HG03378 (cell line): ENCODE results near the gene PARN.
A peak's percentile ranks its signal among the peaks of the same experiment; 100 is the strongest.
"Not testable (repeated sequence)": the region's sequence is repeated elsewhere in the genome, so short reads cannot be mapped to it uniquely, and the experiment has no call there.

Experiments used
- ATAC-seq: cut with Tn5 transposase; IDR thresholded peaks from one replicate; pipeline ENCODE4 v1.9.1; 2021; ENCODE audit warnings: mild to moderate bottlenecking, moderate library complexity; ENCODE audit not compliant: unreplicated experiment

The PARN gene

DNA sequence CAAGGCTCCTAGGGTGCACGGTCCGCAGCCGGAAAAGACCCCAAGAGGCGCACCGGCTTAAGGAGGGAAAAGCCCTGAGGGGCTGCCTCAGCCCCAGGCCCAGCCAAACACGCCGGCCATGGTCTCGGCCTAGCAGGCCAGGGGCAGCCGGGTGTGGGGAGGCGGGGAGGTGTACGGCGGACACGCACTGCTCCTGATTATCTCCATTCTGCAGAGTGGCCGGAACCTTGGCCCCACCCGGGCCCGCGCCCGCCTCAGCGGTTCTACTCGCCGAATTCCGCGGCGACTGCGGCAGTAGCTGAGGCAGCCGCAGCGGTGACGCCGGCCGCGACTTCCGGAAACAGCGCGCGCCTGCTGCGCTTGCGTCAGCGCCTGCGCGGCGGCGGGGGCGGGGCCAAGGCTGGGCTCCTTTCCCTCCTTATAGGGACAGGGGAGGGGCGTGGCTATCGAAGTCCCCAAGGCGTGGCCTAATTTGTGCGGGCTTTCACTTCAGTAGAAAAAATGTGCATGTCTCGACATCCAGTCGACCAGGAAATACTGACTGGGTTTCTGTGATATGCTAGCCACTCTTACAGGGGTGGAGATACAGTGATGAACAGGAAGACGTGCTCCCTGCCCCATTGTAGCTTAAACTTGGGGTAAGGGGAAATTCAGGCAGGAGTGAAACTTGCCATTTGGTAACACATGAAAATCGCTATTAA, at the start of gene PARN:
Gene PARN (minus strand): TSS at position 342 of the 701 bp plus-strand sequence. CDS start 135 bp downstream, at position 207.
- ATAC-seq = peak; percentile 35

DNA sequence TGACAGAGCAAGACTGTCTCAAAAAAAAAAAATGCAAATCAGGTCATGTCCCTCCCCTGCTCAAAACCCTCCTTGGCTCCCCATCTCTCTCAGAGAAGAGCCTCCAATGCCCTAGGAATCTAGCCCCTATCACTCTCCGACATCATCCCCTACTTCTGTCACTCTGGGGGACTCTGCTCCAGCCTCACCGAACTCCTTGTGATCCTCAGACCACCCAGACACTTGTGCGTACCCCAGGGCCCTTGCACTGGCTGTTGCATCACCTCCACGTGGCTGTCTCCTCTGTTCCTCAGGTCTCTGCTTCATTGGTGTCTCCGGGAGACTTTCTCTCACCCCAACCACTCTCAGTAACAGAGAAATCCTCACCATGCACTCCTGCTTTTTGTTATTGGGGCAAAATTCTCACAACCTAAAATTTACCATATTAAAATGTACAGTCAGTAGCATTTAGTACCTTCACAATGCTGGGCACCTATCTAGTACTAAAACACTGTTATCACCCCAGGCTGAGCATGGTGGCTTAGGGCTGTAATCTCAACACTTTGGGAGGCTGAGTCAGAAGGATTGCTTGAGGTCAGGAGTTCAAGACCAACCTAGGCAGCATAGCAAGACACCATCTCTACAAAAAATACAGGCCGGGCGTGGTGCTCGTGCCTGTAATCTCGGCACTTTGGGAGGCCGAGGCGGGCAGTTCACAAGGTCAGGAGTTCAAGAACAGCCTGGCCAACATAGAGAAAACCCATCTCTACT, 48.9 kb upstream of the PARN start:
- ATAC-seq = no peak

GRCh38 chr16:14677627-14678026, 47.6 kb upstream of the PARN start:
- ATAC-seq = no peak

DNA sequence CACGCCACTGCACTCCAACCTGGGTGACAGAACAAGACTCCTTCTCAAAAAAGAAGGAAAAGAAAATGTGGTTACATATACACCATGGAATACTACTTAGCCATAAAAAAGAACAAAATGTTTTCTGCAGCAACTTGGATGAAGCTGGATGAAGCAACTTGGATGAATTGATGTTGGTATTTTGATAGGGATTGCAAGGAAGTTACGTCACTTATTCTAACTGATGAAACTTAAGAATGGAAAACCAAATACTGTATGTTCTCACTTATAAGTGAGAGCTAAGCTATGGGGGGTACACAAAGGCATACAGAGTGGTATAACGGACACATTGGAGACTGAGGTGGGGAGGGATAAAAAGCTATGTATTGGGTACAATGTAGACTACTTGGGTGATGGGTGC, 46.6 kb upstream of the PARN start:
- no peak for ATAC-seq

DNA sequence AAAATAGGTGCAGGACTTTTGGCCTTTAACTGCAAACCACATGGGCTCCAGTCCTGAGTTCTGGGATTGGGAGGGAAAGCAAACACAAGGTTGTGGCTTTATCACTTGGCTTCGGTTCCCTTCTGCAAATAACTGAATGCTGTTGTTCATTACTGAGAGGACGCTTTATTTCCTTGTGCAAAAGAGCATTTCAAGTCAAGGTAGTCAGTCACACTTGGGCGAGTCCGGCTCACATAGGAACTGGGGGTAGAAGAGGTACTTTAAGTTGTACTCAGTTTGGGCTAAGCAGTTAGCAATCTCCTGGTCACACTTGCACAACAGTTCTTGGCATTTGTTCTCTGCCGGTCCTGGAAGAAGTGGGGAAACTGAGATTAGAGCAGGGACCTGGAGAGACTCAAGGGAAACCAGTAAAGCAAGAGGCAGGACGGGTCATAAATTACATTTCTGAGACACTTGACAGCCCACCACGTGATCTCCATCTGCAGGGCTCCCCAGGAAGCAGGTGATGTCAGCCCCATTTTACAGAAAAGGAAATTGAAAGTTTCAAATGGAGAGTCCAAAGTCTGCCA, 42.4 kb upstream of the PARN start:
- ATAC-seq = no peak

- ATAC-seq = no peak
Measured at GRCh38 chr16:14669776-14670175, 39.7 kb upstream of the PARN start.

GRCh38 chr16:14668556-14669223, 38.6 kb upstream of the PARN start:
- no peak for ATAC-seq

DNA sequence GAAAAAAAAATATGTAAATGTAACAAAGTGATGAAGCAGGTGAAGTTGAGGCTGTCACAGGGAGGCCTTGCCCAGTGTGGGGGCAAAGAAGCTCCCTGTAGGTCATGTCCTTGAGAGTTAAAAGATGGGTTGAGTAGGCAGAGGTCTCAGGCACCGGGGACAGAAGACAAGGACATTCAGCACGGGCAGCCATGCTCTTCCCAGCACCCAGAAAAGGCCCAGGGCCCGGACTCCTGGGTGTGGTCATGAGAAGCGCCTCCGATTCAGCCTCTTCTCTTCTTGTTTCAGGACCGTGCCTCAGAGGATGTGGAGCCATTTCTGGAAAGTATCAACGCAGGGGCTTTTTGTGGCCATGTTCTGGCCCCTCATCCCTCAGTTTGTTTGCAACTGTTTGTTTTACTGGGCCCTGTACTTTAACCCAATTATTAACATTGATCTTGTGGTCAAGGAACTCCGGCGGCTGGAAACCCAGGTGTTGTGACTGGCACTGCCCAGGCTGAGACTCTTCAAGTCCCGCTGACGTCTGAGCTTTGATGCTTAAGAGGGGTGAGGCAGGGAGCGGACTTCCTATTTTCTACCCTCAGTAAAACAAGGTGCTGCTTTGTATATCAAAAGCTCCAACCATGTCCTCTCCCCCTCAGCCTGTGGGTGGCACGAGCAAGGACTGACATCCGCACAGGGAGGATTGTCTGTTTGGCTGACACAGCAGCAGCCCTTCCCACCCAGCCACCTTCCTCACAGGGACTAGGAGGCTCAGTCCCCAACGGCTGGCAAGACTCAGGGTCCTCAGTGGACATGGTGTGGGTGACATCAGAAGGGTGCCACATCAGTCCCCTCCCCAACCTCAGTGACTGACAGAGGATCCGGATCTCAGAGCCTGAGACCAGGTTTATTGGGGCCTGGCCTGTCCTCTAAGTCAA, 37.5 kb upstream of the PARN start:
- no peak for ATAC-seq

GRCh38 chr16:14658063-14658462, 28.0 kb upstream of the PARN start:
- peak; percentile 85 for ATAC-seq

- ATAC-seq = no peak
Measured at GRCh38 chr16:14652726-14653125, 22.7 kb upstream of the PARN start.

- ATAC-seq = no peak
Measured at GRCh38 chr16:14650629-14651028, 20.6 kb upstream of the PARN start.

DNA sequence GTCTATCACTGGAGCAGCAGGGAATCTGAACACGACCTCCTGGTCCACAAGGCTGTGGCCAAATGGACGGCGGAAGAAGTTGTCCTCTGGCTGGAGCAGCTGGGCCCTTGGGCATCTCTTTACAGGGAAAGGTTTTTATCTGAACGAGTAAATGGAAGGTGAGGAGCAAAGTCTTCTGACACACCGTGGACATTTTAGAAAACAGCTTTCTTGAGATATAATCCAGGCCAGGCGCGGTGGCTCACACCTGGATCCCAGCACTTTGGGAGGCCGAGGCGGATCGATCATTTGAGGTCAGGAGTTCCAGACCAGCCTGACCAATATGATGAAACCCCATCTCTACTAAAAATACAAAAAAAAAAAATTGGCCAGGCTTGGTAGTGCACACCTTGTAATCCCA, 19.8 kb upstream of the PARN start:
- no peak for ATAC-seq

DNA sequence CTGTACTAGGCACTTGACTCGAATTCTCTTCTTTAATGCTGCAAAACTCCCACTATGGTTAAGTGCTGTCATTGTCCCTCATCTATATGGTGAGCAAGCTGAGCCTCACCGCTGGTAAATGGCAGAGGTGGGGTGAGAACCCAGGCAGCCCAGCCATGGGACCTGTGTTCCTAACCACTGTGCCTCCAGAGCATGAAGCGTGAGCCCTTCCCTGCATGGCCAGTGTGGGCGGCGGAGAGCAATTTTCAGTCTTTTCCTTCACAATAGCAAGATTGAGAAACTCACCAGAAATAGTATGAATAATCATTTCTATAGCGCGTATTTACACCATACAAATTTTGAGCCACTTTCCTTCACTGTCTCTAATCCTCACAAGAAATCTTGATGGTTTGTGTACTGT, 11.9 kb upstream of the PARN start:
- no peak for ATAC-seq

GRCh38 chr16:14641206-14641605, 11.1 kb upstream of the PARN start:
- no peak for ATAC-seq

DNA sequence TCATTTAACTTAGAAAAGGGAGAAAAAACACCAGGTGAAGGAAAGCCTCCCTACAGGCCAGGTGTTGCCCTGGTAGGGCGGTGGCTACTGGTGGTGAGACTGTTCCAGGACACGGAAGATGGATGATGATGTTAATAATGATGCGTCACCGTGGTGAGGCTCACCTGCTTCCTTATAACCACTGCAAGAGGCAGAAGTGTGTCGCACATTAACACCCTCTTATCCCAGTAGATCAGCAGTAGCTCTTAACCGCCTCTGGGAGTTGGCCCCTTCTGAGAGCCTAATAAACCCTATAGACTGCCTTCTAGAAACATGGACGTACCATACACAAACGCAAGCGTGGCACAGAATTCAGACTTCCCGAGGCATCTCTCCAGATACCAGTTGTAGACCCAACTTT, 10.5 kb upstream of the PARN start:
- no peak for ATAC-seq

GRCh38 chr16:14636951-14637240, 6.8 kb upstream of the PARN start:
- not testable (repeated sequence) for ATAC-seq

DNA sequence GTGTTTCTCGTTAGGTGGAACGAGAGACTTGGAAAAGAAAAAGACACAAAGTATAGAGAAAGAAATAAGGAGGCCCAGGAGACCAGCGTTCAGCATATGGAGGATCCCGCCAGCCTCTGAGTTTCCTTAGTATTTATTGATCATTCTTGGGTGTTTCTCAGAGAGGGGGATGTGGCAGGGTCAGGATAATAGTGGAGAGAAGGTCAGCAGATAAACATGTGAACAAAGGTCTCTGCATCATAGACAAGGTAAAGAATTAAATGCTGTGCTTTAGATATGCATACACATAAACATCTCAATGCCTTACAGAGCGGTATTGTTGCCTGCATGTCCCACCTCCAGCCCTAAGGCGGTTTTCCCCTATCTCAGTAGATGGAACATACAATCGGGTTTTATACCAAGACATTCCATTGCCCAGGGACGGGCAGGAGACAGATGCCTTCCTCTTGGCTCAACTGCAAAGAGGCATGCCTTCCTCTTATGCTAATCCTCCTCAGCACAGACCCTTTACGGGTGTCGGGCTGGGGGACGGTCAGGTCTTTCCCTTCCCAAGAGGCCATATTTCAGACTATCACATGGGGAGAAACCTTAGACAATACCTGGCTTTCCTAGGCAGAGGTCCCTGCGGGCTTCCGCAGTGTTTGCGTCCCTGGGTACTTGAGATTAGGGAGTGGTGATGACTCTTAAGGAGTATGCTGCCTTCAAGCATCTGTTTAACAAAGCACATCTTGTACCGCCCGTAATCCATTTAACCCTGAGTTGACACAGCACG, 6.3 kb upstream of the PARN start:
- ATAC-seq = not testable (repeated sequence)

DNA sequence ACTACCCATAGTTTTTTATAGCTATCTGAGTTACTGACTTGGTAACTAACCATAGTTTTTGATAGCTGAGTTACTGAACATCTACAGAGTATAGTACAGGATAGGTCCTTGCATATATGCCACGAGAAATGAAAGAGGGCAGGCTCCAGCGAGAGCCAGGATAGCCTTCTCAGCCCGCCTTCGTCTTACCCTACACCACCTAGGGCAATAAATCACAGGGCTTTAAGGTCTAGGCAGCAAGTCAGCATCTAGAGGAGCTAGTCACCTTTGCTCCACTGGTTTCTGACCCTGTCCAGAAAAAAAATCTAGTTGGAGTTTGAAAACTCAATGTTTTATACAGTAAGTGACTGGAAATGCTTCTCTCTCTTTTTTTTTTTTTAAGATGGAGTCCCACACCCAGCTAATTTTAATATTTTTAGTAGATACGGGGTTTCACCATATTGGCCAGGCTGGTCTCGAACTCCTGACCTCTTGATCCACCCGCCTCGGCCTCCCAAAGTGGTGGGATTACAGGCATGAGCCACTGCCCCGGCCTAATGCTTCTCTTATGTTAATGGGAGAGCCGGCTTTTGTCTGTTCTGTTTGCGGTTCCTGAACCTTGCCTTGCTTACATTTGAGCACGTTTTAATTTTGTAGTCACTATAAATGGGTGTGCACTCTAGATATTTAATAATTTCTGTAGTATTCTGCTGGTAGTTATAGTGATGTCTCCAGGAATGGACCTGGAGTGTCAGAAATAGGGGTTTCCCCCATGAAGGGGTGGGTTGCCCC, 5.5 kb upstream of the PARN start:
- ATAC-seq = no peak

DNA sequence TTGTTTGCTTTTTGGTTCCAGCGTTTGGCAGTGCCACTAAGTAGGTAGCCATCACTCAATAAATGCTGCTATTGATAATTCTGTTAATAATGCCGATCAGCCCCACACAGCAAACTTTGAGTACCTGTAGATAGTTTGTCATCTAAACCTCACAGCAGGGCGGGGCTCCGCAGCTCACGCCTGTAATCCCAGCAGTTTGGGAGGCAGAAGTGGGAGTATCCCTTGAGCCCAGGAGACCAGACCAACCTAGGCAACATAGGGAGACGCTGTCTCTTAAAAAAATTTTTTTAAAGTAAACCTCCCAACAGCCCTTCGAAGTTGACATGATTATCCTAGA, 4.3 kb upstream of the PARN start:
- ATAC-seq = no peak
